Activated CD8-positive, alpha-beta memory T cell treated with anti-CD3 and anti-CD28 coated beads for 36 hours (primary cell): ENCODE data around the gene JAK1. TPM values are rescaled to one million over a fixed set of nuclear protein-coding genes. Genes with fewer than 3 reads are reported as not detected.

Experiments
- CTCF ChIA-PET: fragments of 350-600 bp; sonication (Branson Sonifier 250); formaldehyde crosslinking; loops from one replicate; lab custom pipeline; 2021; ENCODE audit warnings: antibody characterized with exemption; lab: Charles Lee
- POLR2A ChIA-PET: fragments of 350-600 bp; sonication (Branson Sonifier 250); formaldehyde crosslinking; loops from one replicate; lab custom pipeline; 2021; ENCODE audit warnings: antibody characterized with exemption; lab: Charles Lee
- total RNA-seq, 2 experiments: library from RNA; stranded (reverse); gene quantifications; one replicate each; pipeline ENCODE4 v1.2.3, GENCODE V29; 2021

JAK1 gene
- total RNA-seq, 2 experiments from 2014 or later, result 85.4 to 87.9 TPM

- ChIA-PET CTCF (no interaction called here), POLR2A (no interaction called here)
These were observed 15.5 kb upstream of the JAK1 start for GRCh38 chr1:64981601-64982533.

DNA sequence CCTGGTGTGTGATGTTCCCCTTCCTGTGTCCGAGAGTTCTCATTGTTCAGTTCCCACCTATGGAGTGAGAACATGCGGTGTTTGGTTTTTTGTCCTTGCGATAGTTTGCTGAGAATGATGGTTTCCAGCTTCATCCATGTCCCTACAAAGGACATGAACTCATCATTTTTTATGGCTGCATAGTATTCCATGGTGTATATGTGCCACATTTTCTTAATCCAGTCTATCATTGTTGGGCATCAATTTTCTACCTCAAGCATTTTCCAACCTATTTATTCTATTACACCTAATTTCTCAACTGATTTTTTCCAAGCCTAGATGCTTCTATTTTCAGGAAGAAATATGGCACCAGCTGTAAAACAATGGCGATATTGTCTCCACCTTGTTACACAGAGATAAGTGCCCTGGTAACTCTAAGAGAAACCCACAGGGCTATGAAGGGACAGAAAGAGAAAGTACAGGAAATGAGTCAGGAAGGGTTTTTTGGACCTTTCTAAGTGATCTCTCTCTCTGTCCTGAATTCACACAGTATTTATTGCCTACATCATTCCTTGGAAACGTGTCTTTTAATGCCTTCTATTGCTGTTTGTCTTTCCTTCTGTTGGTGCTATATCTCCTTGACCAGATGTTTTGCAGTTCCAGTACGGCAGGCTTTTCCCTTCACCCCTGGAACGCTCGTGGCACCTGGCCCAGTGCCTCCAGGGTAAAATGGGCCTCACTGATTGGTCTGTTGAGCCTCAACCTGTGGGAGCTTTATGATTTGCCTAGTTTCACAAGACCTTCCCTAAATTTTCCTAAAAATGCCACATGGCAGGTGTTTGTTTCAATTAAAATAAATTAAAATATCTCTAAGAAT, 14.6 kb upstream of the JAK1 start:
- ChIA-PET POLR2A (no interaction called here), CTCF (interaction anchor here (0.6 kb wide), 1 partner anchor 154 kb away, joined by 4 read pairs; no protein-coding TSS in a partner anchor)

- ChIA-PET CTCF (no interaction called here), POLR2A (no interaction called here)
These were observed 13.0 kb upstream of the JAK1 start for GRCh38 chr1:64979358-64979757.

- POLR2A ChIA-PET, result no interaction called here
- CTCF ChIA-PET, result no interaction called here
These were observed 10.0 kb upstream of the JAK1 start for GRCh38 chr1:64976361-64976760.

DNA sequence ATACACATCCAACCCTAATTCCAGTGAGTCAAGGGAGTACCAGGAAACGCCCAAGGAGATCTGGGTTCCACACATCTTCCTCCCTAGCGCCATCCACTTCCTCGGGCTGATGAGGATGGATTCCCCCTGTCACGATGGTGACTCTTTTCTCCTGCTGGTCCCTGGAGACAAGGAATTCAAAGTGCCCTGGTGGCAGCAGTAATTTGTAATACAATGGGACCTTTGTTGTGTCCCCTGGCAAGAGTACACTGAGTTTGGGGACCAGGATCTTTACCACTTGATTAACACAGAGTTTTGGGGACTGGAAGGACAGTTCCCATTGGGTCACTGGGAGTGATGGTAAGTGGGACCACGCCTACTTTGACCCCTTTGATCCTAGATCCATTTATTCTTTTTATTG, 9.4 kb upstream of the JAK1 start:
- CTCF ChIA-PET, result no interaction called here
- POLR2A ChIA-PET, result no interaction called here

GRCh38 chr1:64975127-64975526, 8.8 kb upstream of the JAK1 start:
- POLR2A ChIA-PET, result no interaction called here

GRCh38 chr1:64974288-64974825, 8.0 kb upstream of the JAK1 start:
- ChIA-PET CTCF (no interaction called here), POLR2A (no interaction called here)

More at GRCh38 chr1:64975127-64975526, 8.8 kb upstream of the JAK1 start:
- CTCF ChIA-PET, result no interaction called here

GRCh38 chr1:64973061-64973647, 6.8 kb upstream of the JAK1 start:
- ChIA-PET POLR2A (interaction anchor here (0.7 kb wide), 1 partner anchor 74 kb away, joined by 8 read pairs; no protein-coding TSS in a partner anchor), CTCF (interaction anchor here (0.7 kb wide), 2 partner anchors 53 to 58 kb away, joined by 3 to 4 read pairs; no protein-coding TSS in a partner anchor)

DNA sequence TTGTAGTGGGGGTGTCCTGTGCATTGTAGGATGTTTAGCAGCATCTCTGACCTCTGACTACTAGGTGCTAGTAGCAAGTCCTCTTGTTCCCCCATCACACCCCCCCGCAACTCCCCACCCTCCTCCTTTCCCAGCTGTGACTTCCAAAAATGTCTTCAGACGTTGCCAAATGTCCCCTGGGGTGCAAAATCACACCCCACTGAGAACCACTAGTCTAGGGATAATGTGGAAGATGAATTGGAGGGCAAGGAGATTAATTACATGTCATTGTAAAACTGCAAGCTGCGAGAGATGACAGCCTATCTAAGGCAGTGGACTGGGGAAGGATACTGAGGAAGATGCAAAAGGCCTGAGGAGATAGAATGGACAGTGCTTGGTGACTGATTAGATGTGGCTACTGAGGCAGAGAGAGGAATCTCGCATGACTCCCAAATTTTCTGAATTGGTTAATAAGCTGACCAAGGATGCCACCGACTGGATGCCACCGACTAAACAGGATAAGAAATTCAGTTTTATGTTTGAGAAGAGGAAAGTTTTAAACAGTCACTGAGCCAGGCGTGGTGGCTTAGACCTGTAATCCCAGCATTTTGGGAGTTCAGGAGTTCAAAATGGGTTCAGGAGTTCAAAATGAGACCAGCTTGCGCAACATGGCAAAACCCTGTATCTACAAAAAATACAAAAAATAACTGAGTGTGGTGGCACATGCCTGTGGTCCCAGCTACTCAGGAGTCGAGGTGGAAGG, 3.1 kb upstream of the JAK1 start:
- CTCF ChIA-PET, result interaction anchor here (1.1 kb wide), 1 partner anchor 74 kb away, joined by 4 read pairs; no protein-coding TSS in a partner anchor

GRCh38 chr1:64967381-64967780, 1.0 kb upstream of the JAK1 start:
- CTCF ChIA-PET, result interaction anchor here (1.0 kb wide), 1 partner anchor 143 kb away, joined by 4 read pairs; no protein-coding TSS in a partner anchor
- POLR2A ChIA-PET, result interaction anchor here (0.8 to 2.1 kb wide), 2 partner anchors 11 to 45 kb away, joined by 3 to 19 read pairs; no protein-coding TSS in a partner anchor

More for the DNA sequence above, 3.1 kb upstream of the JAK1 start:
- POLR2A ChIA-PET, result no interaction called here

- CTCF ChIA-PET, result interaction anchor here (1.2 to 1.7 kb wide), 2 partner anchors 9 to 37 kb away, joined by 3 to 5 read pairs; no protein-coding TSS in a partner anchor
- POLR2A ChIA-PET, result interaction anchor here (0.5 to 2.1 kb wide), 10 partner anchors 16 to 848 kb away, joined by 3 to 19 read pairs (median 4); no protein-coding TSS in a partner anchor
These were observed 787 bp downstream of the JAK1 start for GRCh38 chr1:64965366-64966157.

- ChIA-PET POLR2A (no interaction called here), CTCF (interaction anchor here (0.8 to 1.0 kb wide), 2 partner anchors 47 to 54 kb away, joined by 3 read pairs; no protein-coding TSS in a partner anchor)
These were observed 2.9 kb downstream of the JAK1 start for GRCh38 chr1:64963466-64963865.

GRCh38 chr1:64962441-64962840, 3.9 kb downstream of the JAK1 start:
- ChIA-PET POLR2A (interaction anchor here (0.7 to 0.9 kb wide), 2 partner anchors 39 to 40 kb away, joined by 3 to 4 read pairs; no protein-coding TSS in a partner anchor), CTCF (interaction anchor here (0.6 to 1.1 kb wide), 3 partner anchors 9 to 113 kb away, joined by 3 to 5 read pairs (median 4); no protein-coding TSS in a partner anchor)

GRCh38 chr1:64961923-64962322, 4.4 kb downstream of the JAK1 start:
- ChIA-PET POLR2A (interaction anchor here (0.5 to 0.9 kb wide), 3 partner anchors 10 to 41 kb away, joined by 3 to 11 read pairs (median 4); no protein-coding TSS in a partner anchor), CTCF (interaction anchor here (0.6 to 1.1 kb wide), 3 partner anchors 10 to 113 kb away, joined by 3 to 5 read pairs (median 4); no protein-coding TSS in a partner anchor)

DNA sequence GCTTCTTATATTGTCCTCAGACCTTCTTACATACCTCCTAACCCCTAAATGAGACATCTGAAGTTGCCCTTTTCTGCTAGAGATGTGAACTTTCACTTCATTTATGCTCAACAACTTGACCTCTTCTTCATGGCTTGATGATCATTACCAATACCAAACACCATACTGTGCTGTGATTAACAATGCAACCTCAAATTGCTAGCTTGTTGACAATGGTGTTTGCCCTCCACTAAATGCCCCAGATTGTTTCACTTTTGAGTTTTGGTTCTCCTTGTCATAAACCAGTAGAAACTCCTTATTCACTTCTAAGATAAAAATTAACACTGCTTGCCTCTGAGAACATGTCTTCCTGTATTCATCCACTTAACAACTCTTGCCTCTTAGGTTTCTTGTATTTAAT, 5.6 kb downstream of the JAK1 start:
- CTCF ChIA-PET, result no interaction called here

DNA sequence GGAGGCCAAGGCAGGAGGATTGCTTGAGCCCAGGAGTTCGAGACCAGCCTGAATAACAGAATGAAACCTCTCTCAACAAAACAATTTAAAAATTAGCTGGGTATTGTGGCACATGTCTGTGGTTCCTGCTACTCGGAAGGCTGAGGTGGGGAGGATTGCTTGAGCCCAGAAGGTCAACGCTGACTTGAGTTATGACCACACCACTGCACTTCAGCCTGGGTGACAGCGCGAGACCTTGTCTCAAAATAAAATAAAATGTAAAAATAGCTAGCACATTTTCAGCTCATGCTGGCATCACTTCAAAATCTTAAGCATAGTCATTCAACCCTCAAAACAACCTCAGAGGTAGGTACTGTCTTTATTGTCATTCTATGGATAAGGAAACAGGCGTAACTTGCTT, 6.4 kb downstream of the JAK1 start:
- POLR2A ChIA-PET, result interaction anchor here (0.6 to 0.7 kb wide), 2 partner anchors 22 to 83 kb away, joined by 3 to 4 read pairs; no protein-coding TSS in a partner anchor
- CTCF ChIA-PET, result no interaction called here

More for the DNA sequence above, 5.6 kb downstream of the JAK1 start:
- POLR2A ChIA-PET, result interaction anchor here (0.7 to 1.1 kb wide), 2 partner anchors 39 to 84 kb away, joined by 4 read pairs; no protein-coding TSS in a partner anchor
